GM12878 (cell line): Measurements from ENCODE around the gene TTC22. TPM values are rescaled to one million over a fixed set of nuclear protein-coding genes. Genes with fewer than 3 reads are reported as not detected.

Experiments
- ATF2 ChIP-seq: IDR thresholded peaks from 2 replicates; pipeline ENCODE4 v1.6.1; 2012; ENCODE audit warnings: low read length, inconsistent platforms
- KDM1A ChIP-seq: fragments of 200-600 bp; sonication (generic); IDR thresholded peaks from 2 replicates; pipeline ENCODE4 v1.6.1; 2016; ENCODE audit warnings: borderline replicate concordance
- MTA2 ChIP-seq: fragments of 450-650 bp; IDR thresholded peaks from 2 replicates; pipeline ENCODE4 v1.6.1; 2016; ENCODE audit warnings: low read depth, mild to moderate bottlenecking, moderate library complexity
- PML ChIP-seq: IDR thresholded peaks from 2 replicates; pipeline ENCODE4 v1.6.1; 2012; ENCODE audit warnings: low read length, inconsistent platforms
- RBBP5 ChIP-seq: fragments of 200-600 bp; sonication (generic); conservative IDR thresholded peaks from 2 replicates; pipeline ENCODE4 v1.6.1; 2016
- RCOR1 ChIP-seq: conservative IDR thresholded peaks from 2 replicates; pipeline ENCODE4 v1.6.1; 2012; ENCODE audit warnings: low read depth, low read length, improper control_type of control experiment
- TCF3 ChIP-seq: IDR thresholded peaks from 2 replicates; pipeline ENCODE4 v1.6.1; 2012; ENCODE audit warnings: low read depth, mild to moderate bottlenecking, low read length, borderline replicate concordance; ENCODE audit not compliant: insufficient read depth
- polyA plus RNA-seq, 11 experiments: library from polyadenylated mRNA; depleted of rRNA in 4 of 11; unstranded in 6 of 11; stranded (reverse) in 5 of 11; fragments of >200 nt; fragmentation: Nextera tagmentation in 4 of 11; fragmentation: Illumina TruSeq in 1 of 11; extraction: Ambion mirVana in 4 of 11; extraction: Trizol in 1 of 11; gene quantifications; 1 replicate in 1 of 11; 2 replicates in 10 of 11; pipeline versions ENCODE4 v1.2.1 to v1.2.3, GENCODE V29; 2011 to 2016; ENCODE audit warnings: inconsistent platforms in 2 of 11, missing spikeins in 2 of 11, low read depth in 1 of 11
- total RNA-seq, 4 experiments: library from RNA; depleted of rRNA in 3 of 4; stranded (reverse); fragments of >200 nt in 3 of 4; fragmentation: Illumina TruSeq in 1 of 4; extraction: Trizol in 1 of 4; gene quantifications; 2 replicates each; pipeline versions ENCODE4 v1.2.1 to v1.2.3, GENCODE V29; 2013 to 2021
- TF ChIP-seq, protein P1 (sequence below): IDR thresholded peaks from 2 replicates; pipeline ENCODE4 v1.6.1; 2012; ENCODE audit warnings: low read depth, low read length, improper control_type of control experiment
- TF ChIP-seq, protein P2 (sequence below): fragments of 450-650 bp; IDR thresholded peaks from 2 replicates; pipeline ENCODE4 v1.6.1; 2017; ENCODE audit warnings: mild to moderate bottlenecking, low read depth, inconsistent platforms; ENCODE audit not compliant: poor library complexity, severe bottlenecking

The TTC22 gene
- total and polyA plus RNA-seq, 10 of the 15 experiments (the other 5 are each of a cell fraction or from before 2014, with no cell fraction given), result 0.64 to 5.1 (median 1.9) TPM

DNA sequence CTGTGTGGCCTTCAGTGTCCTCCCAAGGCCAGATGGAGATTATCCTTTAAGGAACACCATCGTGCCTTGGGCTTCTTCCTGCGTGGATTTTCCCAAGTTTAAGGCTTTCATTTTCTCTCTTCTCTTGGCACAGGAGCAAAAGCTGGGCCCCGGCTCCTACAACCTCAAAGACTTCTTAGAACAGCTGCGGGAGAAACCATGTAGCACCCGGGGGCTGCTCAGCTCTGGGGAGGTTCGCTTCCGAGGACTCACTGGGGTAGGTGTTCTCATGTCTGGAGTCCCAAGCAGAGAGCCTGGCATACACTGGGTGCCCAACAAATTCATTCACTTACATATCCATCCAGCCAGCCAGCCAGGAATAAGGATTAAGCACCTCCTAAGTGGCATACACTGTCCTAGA lies 6.6 kb upstream of the TTC22 start (continued):
- TF ChIP-seq, protein P1, sequence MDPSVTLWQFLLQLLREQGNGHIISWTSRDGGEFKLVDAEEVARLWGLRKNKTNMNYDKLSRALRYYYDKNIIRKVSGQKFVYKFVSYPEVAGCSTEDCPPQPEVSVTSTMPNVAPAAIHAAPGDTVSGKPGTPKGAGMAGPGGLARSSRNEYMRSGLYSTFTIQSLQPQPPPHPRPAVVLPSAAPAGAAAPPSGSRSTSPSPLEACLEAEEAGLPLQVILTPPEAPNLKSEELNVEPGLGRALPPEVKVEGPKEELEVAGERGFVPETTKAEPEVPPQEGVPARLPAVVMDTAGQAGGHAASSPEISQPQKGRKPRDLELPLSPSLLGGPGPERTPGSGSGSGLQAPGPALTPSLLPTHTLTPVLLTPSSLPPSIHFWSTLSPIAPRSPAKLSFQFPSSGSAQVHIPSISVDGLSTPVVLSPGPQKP, result no peak
- TF ChIP-seq KDM1A (no peak), TCF3 (no peak), ATF2 (no peak), RCOR1 (no peak), RBBP5 (no peak), PML (no peak), MTA2 (no peak)
- TF ChIP-seq, protein P2, sequence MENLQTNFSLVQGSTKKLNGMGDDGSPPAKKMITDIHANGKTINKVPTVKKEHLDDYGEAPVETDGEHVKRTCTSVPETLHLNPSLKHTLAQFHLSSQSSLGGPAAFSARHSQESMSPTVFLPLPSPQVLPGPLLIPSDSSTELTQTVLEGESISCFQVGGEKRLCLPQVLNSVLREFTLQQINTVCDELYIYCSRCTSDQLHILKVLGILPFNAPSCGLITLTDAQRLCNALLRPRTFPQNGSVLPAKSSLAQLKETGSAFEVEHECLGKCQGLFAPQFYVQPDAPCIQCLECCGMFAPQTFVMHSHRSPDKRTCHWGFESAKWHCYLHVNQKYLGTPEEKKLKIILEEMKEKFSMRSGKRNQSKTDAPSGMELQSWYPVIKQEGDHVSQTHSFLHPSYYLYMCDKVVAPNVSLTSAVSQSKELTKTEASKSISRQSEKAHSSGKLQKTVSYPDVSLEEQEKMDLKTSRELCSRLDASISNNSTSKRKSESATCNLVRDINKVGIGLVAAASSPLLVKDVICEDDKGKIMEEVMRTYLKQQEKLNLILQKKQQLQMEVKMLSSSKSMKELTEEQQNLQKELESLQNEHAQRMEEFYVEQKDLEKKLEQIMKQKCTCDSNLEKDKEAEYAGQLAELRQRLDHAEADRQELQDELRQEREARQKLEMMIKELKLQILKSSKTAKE, result no peak
- TF ChIP-seq, all 136 proteins: peak for 0
